GM12878 (cell line): Measurements from ENCODE around the gene GSC2. TPM values are rescaled to one million over a fixed set of nuclear protein-coding genes. Genes with fewer than 3 reads are reported as not detected.
"Not testable (repeated sequence)": the region's sequence is repeated elsewhere in the genome, so short reads cannot be mapped to it uniquely, and the experiment has no call there.

ENCODE experiments used
- ATAC-seq: fragments of 200-7000 bp; cut with Tn5 transposase; 3 replicates; pipeline ENCODE4 v1.9.1; 2020; ENCODE audit warnings: mild to moderate bottlenecking, moderate library complexity
- BruUV-seq: library from RNA; stranded (reverse); fragments of 400-500 nt; replicated peaks from 2 replicates; lab custom pipeline; 2021; lab: Mats Ljungman, UMichigan
- CTCF ChIA-PET: fragments of 300-600 bp; sonication (Branson Sonifier 250); formaldehyde crosslinking; extraction: SDS; loops from one replicate; lab custom pipeline; 2021; ENCODE audit warnings: inconsistent platforms; lab: Yijun Ruan, JAX
- POLR2A ChIA-PET: fragments of 350-600 bp; formaldehyde crosslinking; extraction: SDS; loops from one replicate; lab custom pipeline; 2021; ENCODE audit warnings: inconsistent platforms; lab: Charles Lee
- RAD21 ChIA-PET: fragments of 300-600 bp; sonication (Branson Sonifier 250); formaldehyde crosslinking; loops from one replicate; lab custom pipeline; 2023; ENCODE audit warnings: antibody characterized with exemption; ENCODE audit not compliant: unreplicated experiment; lab: Charles Lee
- SMC1A ChIA-PET: fragments of 300-600 bp; sonication (Branson Sonifier 250); formaldehyde crosslinking; loops from one replicate; lab custom pipeline; 2023; ENCODE audit not compliant: unreplicated experiment, uncharacterized antibody; lab: Charles Lee
- DNase-seq: peaks from one replicate; pipeline ENCODE4 v3.0.0-alpha.2; 2011; ENCODE audit warnings: low read depth, low spot score
- FAIRE-seq: peaks from 3 replicates; lab custom pipeline; 2011; peaks lifted over from hg19 to GRCh38; lab: Jason Lieb, UNC
- H2AFZ ChIP-seq: 2 replicates; pipeline ENCODE4 v1.6.0; 2011; ENCODE audit warnings: low read depth, low read length, control low read depth; ENCODE audit not compliant: control insufficient read depth
- H3K27ac ChIP-seq: 2 replicates; pipeline ENCODE4 v1.5.1; 2011; ENCODE audit warnings: control low read depth; ENCODE audit not compliant: control insufficient read depth, insufficient read depth
- H3K27me3 ChIP-seq, 2 experiments: replicated peaks in 1 of 2; 2 replicates each; pipeline versions ENCODE4 v1.6.0 to v1.6.1; 2011; ENCODE audit warnings: low read length in 1 of 2; ENCODE audit not compliant: control insufficient read depth in 2 of 2, insufficient read depth in 2 of 2
- H3K36me3 ChIP-seq, 2 experiments: 2 replicates each; pipeline ENCODE4 v1.5.1; 2011; ENCODE audit warnings: low read length in 1 of 2; ENCODE audit not compliant: control insufficient read depth in 2 of 2, insufficient read depth in 2 of 2
- H3K4me1 ChIP-seq: 2 replicates; pipeline ENCODE4 v1.6.1; 2011; ENCODE audit warnings: mild to moderate bottlenecking, low read length, moderate library complexity, mixed read lengths; ENCODE audit not compliant: control insufficient read depth, insufficient read depth
- H3K4me2 ChIP-seq: 2 replicates; pipeline ENCODE4 v1.6.0; 2011; ENCODE audit warnings: control low read depth; ENCODE audit not compliant: control insufficient read depth, insufficient read depth
- H3K4me3 ChIP-seq: fragments of 200-600 bp; sonication (generic); 2 replicates; pipeline ENCODE4 v1.5.1; 2016
- H3K79me2 ChIP-seq: 2 replicates; pipeline ENCODE4 v1.6.0; 2011; ENCODE audit warnings: low read length; ENCODE audit not compliant: control insufficient read depth, insufficient read depth
- H3K9ac ChIP-seq: 2 replicates; pipeline ENCODE4 v1.8.0; 2011; ENCODE audit warnings: low read length, control low read depth, mixed read lengths; ENCODE audit not compliant: control insufficient read depth, insufficient read depth
- H3K9me3 ChIP-seq: replicated peaks from 3 replicates; pipeline ENCODE4 v1.5.1; 2011; ENCODE audit warnings: mild to moderate bottlenecking, low read length; ENCODE audit not compliant: control insufficient read depth, insufficient read depth
- H4K20me1 ChIP-seq: 2 replicates; pipeline ENCODE4 v1.6.0; 2011; ENCODE audit not compliant: control insufficient read depth, insufficient read depth
- MLLT1 ChIP-seq: fragments of 450-650 bp; IDR thresholded peaks from 2 replicates; pipeline ENCODE4 v1.6.1; 2016; ENCODE audit warnings: mild to moderate bottlenecking
- NR2C2 ChIP-seq: IDR thresholded peaks from 2 replicates; pipeline ENCODE4 v1.6.1; 2011; ENCODE audit warnings: borderline replicate concordance, low read depth; ENCODE audit not compliant: control insufficient read depth, insufficient read length
- WGBS: methylation state at CpG from one replicate; pipeline ENCODE4 v1.1.6; 2016; ENCODE audit warnings: low lambda C conversion rate; ENCODE audit not compliant: insufficient replicate concordance, insufficient coverage; ENCODE audit errors: missing lambda C conversion rate; 5-methylcytosine and 5-hydroxymethylcytosine counted together
- in situ Hi-C: fragments of 300-500 bp; cut with MboI; formaldehyde crosslinking; loops from 9 replicates; pipeline ENCODE4 v1.14.3; 2018; ENCODE audit warnings: mixed read lengths
- intact Hi-C: fragments of 100-400 bp; cut with micrococcal nuclease; formaldehyde crosslinking; loops from one replicate; pipeline ENCODE4 v1.14.2; 2022; ENCODE audit not compliant: unreplicated experiment
- polyA plus RNA-seq, 11 experiments: library from polyadenylated mRNA; depleted of rRNA in 4 of 11; unstranded in 6 of 11; stranded (reverse) in 5 of 11; fragments of >200 nt; fragmentation: Nextera tagmentation in 4 of 11; fragmentation: Illumina TruSeq in 1 of 11; extraction: Ambion mirVana in 4 of 11; extraction: Trizol in 1 of 11; gene quantifications; 1 replicate in 1 of 11; 2 replicates in 10 of 11; pipeline versions ENCODE4 v1.2.1 to v1.2.3, GENCODE V29; 2011 to 2016; ENCODE audit warnings: inconsistent platforms in 2 of 11, missing spikeins in 2 of 11, low read depth in 1 of 11
- total RNA-seq, 4 experiments: library from RNA; depleted of rRNA in 3 of 4; stranded (reverse); fragments of >200 nt in 3 of 4; fragmentation: Illumina TruSeq in 1 of 4; extraction: Trizol in 1 of 4; gene quantifications; 2 replicates each; pipeline versions ENCODE4 v1.2.1 to v1.2.3, GENCODE V29; 2013 to 2021

The GSC2 gene
- total and polyA plus RNA-seq, 10 of the 15 experiments (the other 5 are each of a cell fraction or from before 2014, with no cell fraction given): not detected

GRCh38 chr22:19164425-19164824 is 14.3 kb upstream of the GSC2 start (continued):
- TF ChIP-seq MLLT1 (no peak), NR2C2 (no peak)

DNA sequence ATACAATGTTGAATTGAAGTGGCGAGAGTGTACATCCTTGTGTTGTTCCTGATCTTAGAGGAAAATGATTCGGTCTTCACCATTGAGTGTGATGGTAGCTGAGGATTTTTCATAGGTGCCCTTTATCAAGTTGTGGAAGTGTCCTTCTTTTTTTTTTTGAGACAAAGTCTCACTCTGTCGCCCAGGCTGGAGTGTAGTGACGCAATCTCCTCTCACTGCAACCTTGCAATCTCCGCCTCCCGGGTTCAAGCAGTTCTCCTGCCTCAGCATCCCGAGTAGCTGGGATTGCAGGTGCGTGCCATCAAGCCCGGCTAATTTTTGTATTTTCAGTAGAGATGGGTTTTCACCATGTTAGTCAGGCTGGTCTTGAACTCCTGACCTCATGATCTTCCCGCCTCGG is 8.6 kb upstream of the GSC2 start:
- H3K27me3 ChIP-seq, H3K79me2 ChIP-seq, H3K4me3 ChIP-seq, BruUV-seq, H3K9ac ChIP-seq, H3K9me3 ChIP-seq, FAIRE-seq, H3K27ac ChIP-seq, intact Hi-C loops, RAD21 ChIA-PET, in situ Hi-C loops, ATAC-seq, SMC1A ChIA-PET, H3K36me3 ChIP-seq, H4K20me1 ChIP-seq, H3K4me2 ChIP-seq, H3K4me1 ChIP-seq, H2AFZ ChIP-seq, DNase-seq: not testable (repeated sequence)
- POLR2A ChIA-PET: interaction anchor here (0.6 kb wide), 1 partner anchor 177 kb away, joined by 4 read pairs; no protein-coding TSS in a partner anchor
- CTCF ChIA-PET: interaction anchor here (0.6 to 1.3 kb wide), 2 partner anchors 14 to 35 kb away, joined by 3 to 4 read pairs; partner anchors contain the start of gene ESS2
- 66% methylated on average over 11 of the region's 11 CpGs for WGBS

DNA sequence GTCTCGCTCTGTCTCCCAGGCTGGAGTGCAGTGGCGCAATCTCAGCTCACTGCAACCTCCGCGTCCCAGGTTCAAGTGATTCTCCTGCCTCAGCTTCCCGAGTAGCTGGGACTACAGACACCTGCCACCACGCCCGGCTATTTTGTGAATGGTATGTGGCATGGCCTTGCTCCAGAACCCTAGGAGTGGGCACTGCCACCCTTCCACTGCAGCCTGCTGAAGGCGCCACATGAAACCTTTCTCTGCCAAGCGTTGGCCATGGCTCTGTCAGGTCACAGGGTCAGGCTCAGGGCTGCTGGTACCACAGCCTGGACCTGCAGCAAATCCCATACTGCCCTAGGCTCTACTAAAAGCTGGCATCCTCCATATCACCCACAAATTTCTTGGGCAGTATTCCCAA is 6.0 kb upstream of the GSC2 start:
- not testable (repeated sequence) for DNase-seq

More for the DNA sequence above, 6.0 kb upstream of the GSC2 start:
- H3K27me3 ChIP-seq, H3K9ac ChIP-seq, FAIRE-seq, H3K36me3 ChIP-seq, H3K9me3 ChIP-seq, H4K20me1 ChIP-seq, POLR2A ChIA-PET, H3K4me1 ChIP-seq, H3K27ac ChIP-seq, H3K4me2 ChIP-seq, ATAC-seq, intact Hi-C loops, H3K79me2 ChIP-seq, in situ Hi-C loops, RAD21 ChIA-PET, H3K4me3 ChIP-seq, BruUV-seq, H2AFZ ChIP-seq: not testable (repeated sequence)
- SMC1A ChIA-PET: interaction anchor here (0.6 kb wide), 1 partner anchor 268 kb away, joined by 3 read pairs; no protein-coding TSS in a partner anchor
- 69% methylated on average over 9 of the region's 9 CpGs for WGBS
- CTCF ChIA-PET: interaction anchor here (2.3 kb wide), 1 partner anchor 11 kb away, joined by 8 read pairs; the partner anchor contains the start of gene ESS2
